ENCODE results near the gene NDUFC2. TPM values are rescaled to one million over a fixed set of nuclear protein-coding genes. Genes with fewer than 3 reads are reported as not detected.

The NDUFC2 gene
- total and polyA plus RNA-seq, 2 donors from 2014 or later, result 166 to 457 TPM

- Histone ChIP-seq H3K4me3 (ENCODE audit: low read length in 3 of 3) (no peak overlapping the region), H3K36me3 (ENCODE audit: control insufficient read depth in 2 of 3, insufficient read depth in 3 of 3, low read length in 3 of 3) (peaks cover 4 to 18% (median 7%) of the 10 kb centered on the region in 3 donors), H3K9ac (ENCODE audit: low read length in 3 of 3) (no peak overlapping the region), H3K9me3 (ENCODE audit: control insufficient read depth in 2 of 3, insufficient read depth in 1 of 3, low read length in 3 of 3) (no peaks in the 10 kb centered on the region), H3K27me3 (ENCODE audit: control insufficient read depth, insufficient read depth, low read length) (no peaks in the 10 kb centered on the region), H3K27ac (ENCODE audit: low read depth in 2 of 2, low read length in 2 of 2) (no peak overlapping the region), H3K4me1 (ENCODE audit: control insufficient read depth in 2 of 3, insufficient read depth in 2 of 3, low read depth in 1 of 3, low read length in 3 of 3) (no peaks in the 10 kb centered on the region)
- TF ChIP-seq CTCF (IDR thresholded peaks at IDR 0.05; ENCODE audit: borderline replicate concordance, extremely low read depth, insufficient read depth), result no peak
- no peak for FAIRE-seq
- intact Hi-C loops (cut with DNase I), result no loop called here
- DNase-seq, result no peak
These were observed 33.1 kb upstream of the NDUFC2 start for GRCh38 chr11:78112582-78113275.

- Histone ChIP-seq H3K27me3 (ENCODE audit: control insufficient read depth, insufficient read depth, low read length) (no peaks in the 10 kb centered on the region), H3K4me1 (ENCODE audit: control insufficient read depth in 2 of 3, insufficient read depth in 2 of 3, low read depth in 1 of 3, low read length in 3 of 3) (no peaks in the 10 kb centered on the region), H3K9ac (ENCODE audit: low read length in 3 of 3) (no peak overlapping the region), H3K9me3 (ENCODE audit: control insufficient read depth in 2 of 3, insufficient read depth in 1 of 3, low read length in 3 of 3) (no peaks in the 10 kb centered on the region), H3K4me3 (ENCODE audit: low read length in 3 of 3) (no peak overlapping the region), H3K36me3 (ENCODE audit: control insufficient read depth in 2 of 3, insufficient read depth in 3 of 3, low read length in 3 of 3) (peaks cover 4 to 18% (median 7%) of the 10 kb centered on the region in 3 donors), H3K27ac (ENCODE audit: low read depth in 2 of 2, low read length in 2 of 2) (no peak overlapping the region)
- intact Hi-C loops (cut with DNase I), result no loop called here
- DNase-seq (no peak), FAIRE-seq (no peak)
- no peak for TF ChIP-seq CTCF (IDR thresholded peaks at IDR 0.05; ENCODE audit: borderline replicate concordance, extremely low read depth, insufficient read depth)
These were observed 31.6 kb upstream of the NDUFC2 start for GRCh38 chr11:78111298-78111697.

- Histone ChIP-seq H3K4me1 (ENCODE audit: control insufficient read depth in 2 of 3, insufficient read depth in 2 of 3, low read depth in 1 of 3, low read length in 3 of 3) (no peaks in the 10 kb centered on the region), H3K9me3 (ENCODE audit: control insufficient read depth in 2 of 3, insufficient read depth in 1 of 3, low read length in 3 of 3) (no peaks in the 10 kb centered on the region), H3K27me3 (ENCODE audit: control insufficient read depth, insufficient read depth, low read length) (no peaks in the 10 kb centered on the region), H3K4me3 (ENCODE audit: low read length in 3 of 3) (no peak overlapping the region), H3K36me3 (ENCODE audit: control insufficient read depth in 2 of 3, insufficient read depth in 3 of 3, low read length in 3 of 3) (peaks cover 4 to 18% (median 7%) of the 10 kb centered on the region in 3 donors), H3K27ac (ENCODE audit: low read depth in 2 of 2, low read length in 2 of 2) (no peak overlapping the region), H3K9ac (ENCODE audit: low read length in 3 of 3) (no peak overlapping the region)
- intact Hi-C loops (cut with DNase I), result no loop called here
- DNase-seq (no peak), FAIRE-seq (no peak)
- TF ChIP-seq CTCF (IDR thresholded peaks at IDR 0.05; ENCODE audit: borderline replicate concordance, extremely low read depth, insufficient read depth), result no peak
These were observed 31.2 kb upstream of the NDUFC2 start for GRCh38 chr11:78110830-78111229.
